Measurements from ENCODE around the gene BIK. TPM values are rescaled to one million over a fixed set of nuclear protein-coding genes. Genes with fewer than 3 reads are reported as not detected.

Gene BIK
- total RNA-seq, 1 donor: 0.86 TPM

GRCh38 chr22:43159484-43160178 is 49.1 kb downstream of the BIK start:
- no peak overlapping the region for H3K4me3 ChIP-seq (ENCODE audit: low read depth, low read length)
- no peak for DNase-seq (ENCODE audit: low read depth)
- peak; percentile 41 for TF ChIP-seq CTCF (IDR thresholded peaks at IDR 0.05; ENCODE audit: insufficient read depth, low read depth, low read length)

- H3K4me3 ChIP-seq (ENCODE audit: low read depth, low read length): no peak overlapping the region
- TF ChIP-seq CTCF (IDR thresholded peaks at IDR 0.05; ENCODE audit: insufficient read depth, low read depth, low read length): no peak
- DNase-seq (ENCODE audit: low read depth): no peak
Observed at GRCh38 chr22:43160497-43161126, 50.1 kb downstream of the BIK start.

- no peak overlapping the region for H3K4me3 ChIP-seq (ENCODE audit: low read depth, low read length)
- no peak for DNase-seq (ENCODE audit: low read depth)
- no peak for TF ChIP-seq CTCF (IDR thresholded peaks at IDR 0.05; ENCODE audit: insufficient read depth, low read depth, low read length)
Observed at GRCh38 chr22:43162412-43163150, 52.0 kb downstream of the BIK start.

- H3K4me3 ChIP-seq (ENCODE audit: low read depth, low read length): no peak overlapping the region
- no peak for DNase-seq (ENCODE audit: low read depth)
- TF ChIP-seq CTCF (IDR thresholded peaks at IDR 0.05; ENCODE audit: insufficient read depth, low read depth, low read length): no peak
Observed at GRCh38 chr22:43163241-43163795, 52.8 kb downstream of the BIK start.

- no peak for TF ChIP-seq CTCF (IDR thresholded peaks at IDR 0.05; ENCODE audit: insufficient read depth, low read depth, low read length)
- no peak for DNase-seq (ENCODE audit: low read depth)
- H3K4me3 ChIP-seq (ENCODE audit: low read depth, low read length): no peak overlapping the region
Observed at GRCh38 chr22:43164636-43165035, 54.1 kb downstream of the BIK start.

- DNase-seq (ENCODE audit: low read depth): no peak
- no peak for TF ChIP-seq CTCF (IDR thresholded peaks at IDR 0.05; ENCODE audit: insufficient read depth, low read depth, low read length)
Observed at GRCh38 chr22:43166132-43166930, 55.8 kb downstream of the BIK start.

More at GRCh38 chr22:43166132-43166930, 55.8 kb downstream of the BIK start:
- H3K4me3 ChIP-seq (ENCODE audit: low read depth, low read length): no peak overlapping the region
